Cardiac muscle cell (in vitro differentiated cells and primary cell): Measurements from ENCODE around the gene TAS1R3. TPM values are rescaled to one million over a fixed set of nuclear protein-coding genes. Genes with fewer than 3 reads are reported as not detected.
A peak's percentile ranks its signal among the peaks of the same experiment; 100 is the strongest.

Experiments
- DNase-seq, 2 donors: peaks; one replicate each; pipeline versions ENCODE4 v3.0.0 to v3.0.0-alpha.2; 2010 to 2017; ENCODE audit warnings: low read depth in 1 of 2, low spot score in 1 of 2
- H3K27ac ChIP-seq: fragments of 200-600 bp; sonication (generic); 2 replicates; pipeline ENCODE4 v1.5.1; 2016
- H3K27me3 ChIP-seq: fragments of 200-600 bp; sonication (generic); 2 replicates; pipeline ENCODE4 v1.6.0; 2016; ENCODE audit warnings: control low read depth
- H3K36me3 ChIP-seq: fragments of 200-600 bp; sonication (generic); 2 replicates; pipeline ENCODE4 v1.5.1; 2016; ENCODE audit warnings: control low read depth
- H3K4me1 ChIP-seq: fragments of 200-600 bp; sonication (generic); 2 replicates; pipeline ENCODE4 v1.8.1; 2017; ENCODE audit warnings: low read depth, mild to moderate bottlenecking, mixed run types
- H3K4me3 ChIP-seq: fragments of 200-600 bp; sonication (generic); 2 replicates; pipeline ENCODE4 v1.5.1; 2016; ENCODE audit warnings: mild to moderate bottlenecking
- H3K9me3 ChIP-seq: fragments of 200-600 bp; sonication (generic); 2 replicates; pipeline ENCODE4 v1.5.1; 2017; ENCODE audit warnings: low read depth, mild to moderate bottlenecking, control low read depth
- CTCF ChIP-seq: IDR thresholded peaks from 2 replicates; pipeline ENCODE4 v1.5.1; 2012; ENCODE audit warnings: low read depth, mild to moderate bottlenecking, low read length
- polyA plus RNA-seq: library from polyadenylated mRNA; unstranded; fragments of >200 nt; fragmentation: Nextera tagmentation; extraction: Ambion mirVana; gene quantifications from 2 replicates; pipeline ENCODE4 v1.2.1, GENCODE V29; 2016
- total RNA-seq: library from RNA; depleted of rRNA; stranded (reverse); fragments of >200 nt; gene quantifications from 2 replicates; pipeline ENCODE4 v1.2.3, GENCODE V29; 2016

The TAS1R3 gene
- total and polyA plus RNA-seq, 2 experiments from 2014 or later: 0.32 to 1.1 TPM

- H3K4me1 ChIP-seq: no peaks in the 10 kb centered on the region
- H3K36me3 ChIP-seq: peaks cover 4% of the 10 kb centered on the region
- H3K27ac ChIP-seq: no peak overlapping the region
- H3K4me3 ChIP-seq: no peak overlapping the region
- no peak for TF ChIP-seq CTCF
- DNase-seq: no peak
- H3K9me3 ChIP-seq: no peaks in the 10 kb centered on the region
- no peaks in the 10 kb centered on the region for H3K27me3 ChIP-seq
These were observed 1.8 kb downstream of the TAS1R3 start for GRCh38 chr1:1332774-1333480.

GRCh38 chr1:1333551-1334241, 2.6 kb downstream of the TAS1R3 start:
- no peak overlapping the region for H3K4me3 ChIP-seq
- no peak for DNase-seq
- no peaks in the 10 kb centered on the region for H3K27me3 ChIP-seq
- no peak overlapping the region for H3K27ac ChIP-seq
- H3K36me3 ChIP-seq: peaks cover 2% of the 10 kb centered on the region
- TF ChIP-seq CTCF: no peak
- H3K4me1 ChIP-seq: no peaks in the 10 kb centered on the region
- H3K9me3 ChIP-seq: no peaks in the 10 kb centered on the region

- H3K27ac ChIP-seq: no peak overlapping the region
These were observed 3.8 kb downstream of the TAS1R3 start for GRCh38 chr1:1334835-1335234.

GRCh38 chr1:1335283-1335682, 4.2 kb downstream of the TAS1R3 start:
- H3K4me1 ChIP-seq: no peaks in the 10 kb centered on the region
- no peak for TF ChIP-seq CTCF
- H3K9me3 ChIP-seq: no peaks in the 10 kb centered on the region
- no peaks in the 10 kb centered on the region for H3K27me3 ChIP-seq
- H3K4me3 ChIP-seq: no peak overlapping the region
- no peak overlapping the region for H3K27ac ChIP-seq
- no peak for DNase-seq
- H3K36me3 ChIP-seq: peaks cover 2% of the 10 kb centered on the region

More at GRCh38 chr1:1334835-1335234, 3.8 kb downstream of the TAS1R3 start:
- no peak for TF ChIP-seq CTCF
- Histone ChIP-seq H3K36me3 (peaks cover 2% of the 10 kb centered on the region), H3K4me3 (no peak overlapping the region), H3K4me1 (no peaks in the 10 kb centered on the region), H3K27me3 (no peaks in the 10 kb centered on the region), H3K9me3 (no peaks in the 10 kb centered on the region)
- DNase-seq: peak in 1 of 2 donors; percentile 91

GRCh38 chr1:1335792-1336248, 4.7 kb downstream of the TAS1R3 start:
- TF ChIP-seq CTCF: no peak
- no peak overlapping the region for H3K27ac ChIP-seq
- H3K4me1 ChIP-seq: no peaks in the 10 kb centered on the region
- peaks cover 2% of the 10 kb centered on the region for H3K36me3 ChIP-seq
- no peaks in the 10 kb centered on the region for H3K27me3 ChIP-seq
- no peak overlapping the region for H3K4me3 ChIP-seq
- no peak for DNase-seq
- no peaks in the 10 kb centered on the region for H3K9me3 ChIP-seq
